Breast epithelium (tissue), 3 donors: ENCODE results near the gene TSEN34.

Experiments used
- CTCF ChIP-seq, 3 donors: fragments of 450-650 bp; IDR thresholded peaks; one replicate each; pipeline ENCODE4 v1.5.1; 2016 to 2017; ENCODE audit warnings: antibody characterized with exemption in 3 of 3, mild to moderate bottlenecking in 3 of 3, moderate library complexity in 3 of 3
- POLR2A ChIP-seq: fragments of 450-650 bp; IDR thresholded peaks from one replicate; pipeline ENCODE4 v1.6.1; 2016; ENCODE audit warnings: antibody characterized with exemption, mild to moderate bottlenecking, moderate library complexity

- TF ChIP-seq POLR2A (no peak), CTCF (IDR thresholded peaks at IDR 0.05) (no peak)
These were observed 43.4 kb upstream of the TSEN34 start for GRCh38 chr19:54147676-54148075.
